GM12878 (cell line): ENCODE results near the gene KNTC1.

Source experiments
- CHD4 ChIP-seq: fragments of 200-600 bp; sonication (generic); IDR thresholded peaks from 2 replicates; pipeline ENCODE4 v1.6.1; 2016; ENCODE audit warnings: mild to moderate bottlenecking
- EP300 ChIP-seq, 2 experiments: fragments of 150-350 bp in 1 of 2; IDR thresholded peaks; 2 replicates each; pipeline ENCODE4 v1.6.1; 2011 to 2012; ENCODE audit warnings: low read depth in 2 of 2, low read length in 2 of 2, borderline replicate concordance in 1 of 2, improper control_type of control experiment in 1 of 2, inconsistent platforms in 1 of 2; ENCODE audit not compliant: control insufficient read depth in 1 of 2
- GABPA ChIP-seq: IDR thresholded peaks from 2 replicates; pipeline ENCODE4 v1.6.1; 2014; ENCODE audit warnings: antibody characterized with exemption, low read depth, mild to moderate bottlenecking, inconsistent platforms
- MEF2A ChIP-seq: IDR thresholded peaks from 2 replicates; pipeline ENCODE4 v1.6.1; 2011; ENCODE audit warnings: low read depth, mild to moderate bottlenecking, low read length, moderate library complexity; ENCODE audit not compliant: insufficient read depth
- NFIC ChIP-seq: IDR thresholded peaks from 2 replicates; pipeline ENCODE4 v1.6.1; 2012; ENCODE audit warnings: low read depth, mild to moderate bottlenecking, inconsistent platforms, low read length, moderate library complexity
- POLR2AphosphoS5 ChIP-seq: IDR thresholded peaks from 2 replicates; pipeline ENCODE4 v1.6.1; 2011; ENCODE audit warnings: mild to moderate bottlenecking, low read length, inconsistent platforms
- RBBP5 ChIP-seq: fragments of 200-600 bp; sonication (generic); conservative IDR thresholded peaks from 2 replicates; pipeline ENCODE4 v1.6.1; 2016
- TF ChIP-seq, protein P1 (sequence below): IDR thresholded peaks from 2 replicates; pipeline ENCODE4 v1.6.1; 2012; ENCODE audit warnings: mild to moderate bottlenecking, low read depth, low read length
- TF ChIP-seq, protein P2 (sequence below), 3 experiments: IDR thresholded peaks in 2 of 3; conservative IDR thresholded peaks in 1 of 3; 2 replicates each; pipeline ENCODE4 v1.5.1; 2011; ENCODE audit warnings: low read depth in 3 of 3, low read length in 3 of 3, mild to moderate bottlenecking in 3 of 3, control low read depth in 2 of 3, moderate library complexity in 2 of 3, inconsistent platforms in 1 of 3, mixed read lengths in 1 of 3; ENCODE audit not compliant: control insufficient read depth in 2 of 3, insufficient read depth in 1 of 3; ENCODE audit errors: extremely low read depth in 1 of 3

DNA sequence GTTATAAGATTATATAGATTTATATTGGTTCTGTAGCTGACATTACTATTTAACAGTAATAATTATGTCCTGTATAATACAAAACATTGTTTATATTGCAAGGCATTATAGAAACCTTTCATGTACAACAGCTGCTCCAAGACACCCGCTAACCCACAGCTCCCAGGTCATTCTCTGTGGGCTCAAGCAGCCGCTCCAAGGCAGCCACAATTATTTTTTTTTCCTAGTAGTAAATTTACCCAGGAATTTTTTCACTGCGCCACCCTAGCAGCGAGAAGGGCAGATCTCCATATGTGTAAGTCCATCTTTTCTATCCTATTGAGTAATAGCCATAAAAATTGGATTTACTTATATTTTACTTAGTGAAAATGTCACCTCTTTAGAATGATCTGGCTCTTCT lies 36.3 kb downstream of the KNTC1 start:
- TF ChIP-seq EP300 (IDR thresholded peaks at IDR 0.05; ENCODE audit: borderline replicate concordance in 1 of 2, control insufficient read depth in 1 of 2, low read depth in 2 of 2, low read length in 2 of 2) (no peak), RBBP5 (no peak), GABPA (no peak), POLR2AphosphoS5 (no peak), NFIC (no peak), CHD4 (no peak), MEF2A (no peak)
- TF ChIP-seq, protein P1, sequence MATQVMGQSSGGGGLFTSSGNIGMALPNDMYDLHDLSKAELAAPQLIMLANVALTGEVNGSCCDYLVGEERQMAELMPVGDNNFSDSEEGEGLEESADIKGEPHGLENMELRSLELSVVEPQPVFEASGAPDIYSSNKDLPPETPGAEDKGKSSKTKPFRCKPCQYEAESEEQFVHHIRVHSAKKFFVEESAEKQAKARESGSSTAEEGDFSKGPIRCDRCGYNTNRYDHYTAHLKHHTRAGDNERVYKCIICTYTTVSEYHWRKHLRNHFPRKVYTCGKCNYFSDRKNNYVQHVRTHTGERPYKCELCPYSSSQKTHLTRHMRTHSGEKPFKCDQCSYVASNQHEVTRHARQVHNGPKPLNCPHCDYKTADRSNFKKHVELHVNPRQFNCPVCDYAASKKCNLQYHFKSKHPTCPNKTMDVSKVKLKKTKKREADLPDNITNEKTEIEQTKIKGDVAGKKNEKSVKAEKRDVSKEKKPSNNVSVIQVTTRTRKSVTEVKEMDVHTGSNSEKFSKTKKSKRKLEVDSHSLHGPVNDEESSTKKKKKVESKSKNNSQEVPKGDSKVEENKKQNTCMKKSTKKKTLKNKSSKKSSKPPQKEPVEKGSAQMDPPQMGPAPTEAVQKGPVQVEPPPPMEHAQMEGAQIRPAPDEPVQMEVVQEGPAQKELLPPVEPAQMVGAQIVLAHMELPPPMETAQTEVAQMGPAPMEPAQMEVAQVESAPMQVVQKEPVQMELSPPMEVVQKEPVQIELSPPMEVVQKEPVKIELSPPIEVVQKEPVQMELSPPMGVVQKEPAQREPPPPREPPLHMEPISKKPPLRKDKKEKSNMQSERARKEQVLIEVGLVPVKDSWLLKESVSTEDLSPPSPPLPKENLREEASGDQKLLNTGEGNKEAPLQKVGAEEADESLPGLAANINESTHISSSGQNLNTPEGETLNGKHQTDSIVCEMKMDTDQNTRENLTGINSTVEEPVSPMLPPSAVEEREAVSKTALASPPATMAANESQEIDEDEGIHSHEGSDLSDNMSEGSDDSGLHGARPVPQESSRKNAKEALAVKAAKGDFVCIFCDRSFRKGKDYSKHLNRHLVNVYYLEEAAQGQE, result no peak
- TF ChIP-seq, protein P2, sequence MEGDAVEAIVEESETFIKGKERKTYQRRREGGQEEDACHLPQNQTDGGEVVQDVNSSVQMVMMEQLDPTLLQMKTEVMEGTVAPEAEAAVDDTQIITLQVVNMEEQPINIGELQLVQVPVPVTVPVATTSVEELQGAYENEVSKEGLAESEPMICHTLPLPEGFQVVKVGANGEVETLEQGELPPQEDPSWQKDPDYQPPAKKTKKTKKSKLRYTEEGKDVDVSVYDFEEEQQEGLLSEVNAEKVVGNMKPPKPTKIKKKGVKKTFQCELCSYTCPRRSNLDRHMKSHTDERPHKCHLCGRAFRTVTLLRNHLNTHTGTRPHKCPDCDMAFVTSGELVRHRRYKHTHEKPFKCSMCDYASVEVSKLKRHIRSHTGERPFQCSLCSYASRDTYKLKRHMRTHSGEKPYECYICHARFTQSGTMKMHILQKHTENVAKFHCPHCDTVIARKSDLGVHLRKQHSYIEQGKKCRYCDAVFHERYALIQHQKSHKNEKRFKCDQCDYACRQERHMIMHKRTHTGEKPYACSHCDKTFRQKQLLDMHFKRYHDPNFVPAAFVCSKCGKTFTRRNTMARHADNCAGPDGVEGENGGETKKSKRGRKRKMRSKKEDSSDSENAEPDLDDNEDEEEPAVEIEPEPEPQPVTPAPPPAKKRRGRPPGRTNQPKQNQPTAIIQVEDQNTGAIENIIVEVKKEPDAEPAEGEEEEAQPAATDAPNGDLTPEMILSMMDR (IDR thresholded peaks at IDR 0.05 in 2 of 3, conservative IDR thresholded peaks at IDR 0.05 in 1 of 3; ENCODE audit: control insufficient read depth in 2 of 3, extremely low read depth in 1 of 3, insufficient read depth in 1 of 3, low read depth in 3 of 3, low read length in 3 of 3), result no peak
